Panc1 (cell line): ENCODE measurements around the gene RBM47. TPM values are rescaled to one million over a fixed set of nuclear protein-coding genes. Genes with fewer than 3 reads are reported as not detected.
"Not testable (repeated sequence)": the region's sequence is repeated elsewhere in the genome, so short reads cannot be mapped to it uniquely, and the experiment has no call there.

Source experiments
- ATAC-seq: fragments of 200-7000 bp; cut with Tn5 transposase; 2 replicates; pipeline ENCODE4 v1.9.1; 2020; ENCODE audit warnings: mild to moderate bottlenecking, moderate library complexity
- BruUV-seq: library from RNA; stranded (reverse); fragments of 400-500 nt; replicated peaks from 2 replicates; lab custom pipeline; 2021; lab: Mats Ljungman, UMichigan
- CTCF ChIA-PET: fragments of 300-600 bp; sonication (Branson Sonifier 250); formaldehyde crosslinking; loops from one replicate; lab custom pipeline; 2022; ENCODE audit warnings: antibody characterized with exemption; lab: Charles Lee
- POLR2A ChIA-PET: fragments of 300-600 bp; sonication (Branson Sonifier 250); formaldehyde crosslinking; loops from one replicate; lab custom pipeline; 2022; ENCODE audit warnings: antibody characterized with exemption; lab: Charles Lee
- DNase-seq: peaks from one replicate; pipeline ENCODE4 v3.0.0-alpha.2; 2010; ENCODE audit warnings: low read depth, low spot score
- H3K27ac ChIP-seq: 2 replicates; pipeline ENCODE4 v1.5.1; 2011; ENCODE audit warnings: mild to moderate bottlenecking, low read length, inconsistent platforms
- H3K27me3 ChIP-seq: fragments of 200-500 bp; sonication (Bioruptor generic); 2 replicates; pipeline ENCODE4 v1.6.0; 2014; ENCODE audit warnings: low read length, inconsistent platforms; ENCODE audit not compliant: control insufficient read depth, insufficient read depth
- H3K36me3 ChIP-seq: fragments of 200-500 bp; sonication (Bioruptor generic); 2 replicates; pipeline ENCODE4 v1.5.1; 2014; ENCODE audit warnings: inconsistent platforms, mild to moderate bottlenecking, low read length, moderate library complexity; ENCODE audit not compliant: control insufficient read depth, insufficient read depth
- H3K4me1 ChIP-seq: 2 replicates; pipeline ENCODE4 v1.5.1; 2011; ENCODE audit warnings: inconsistent platforms, mild to moderate bottlenecking, low read length, moderate library complexity; ENCODE audit not compliant: control insufficient read depth, insufficient read depth
- H3K4me3 ChIP-seq, 2 experiments: 2 replicates each; pipeline ENCODE4 v1.5.1; 2011 to 2012; ENCODE audit warnings: low read depth in 2 of 2, low read length in 2 of 2, mild to moderate bottlenecking in 2 of 2, inconsistent platforms in 1 of 2, moderate library complexity in 1 of 2
- H3K9me3 ChIP-seq: fragments of 200-500 bp; sonication (Bioruptor generic); 2 replicates; pipeline ENCODE4 v1.5.1; 2014; ENCODE audit warnings: low read depth, mild to moderate bottlenecking, inconsistent platforms, low read length, moderate library complexity; ENCODE audit not compliant: control insufficient read depth, insufficient read depth
- CTCF ChIP-seq: fragments of 450-650 bp; IDR thresholded peaks from 2 replicates; pipeline ENCODE4 v1.5.1; 2017; ENCODE audit warnings: mild to moderate bottlenecking
- POLR2AphosphoS5 ChIP-seq: IDR thresholded peaks from 2 replicates; pipeline ENCODE4 v1.6.1; 2012; ENCODE audit warnings: mild to moderate bottlenecking, low read depth, low read length, moderate library complexity
- REST ChIP-seq, 2 experiments: IDR thresholded peaks; 2 replicates each; pipeline ENCODE4 v1.6.1; 2011 to 2012; ENCODE audit warnings: low read depth in 2 of 2, control low read depth in 1 of 2, low read length in 1 of 2, mild to moderate bottlenecking in 1 of 2, moderate library complexity in 1 of 2; ENCODE audit not compliant: insufficient read depth in 1 of 2
- SIN3A ChIP-seq: IDR thresholded peaks from 2 replicates; pipeline ENCODE4 v1.6.1; 2012; ENCODE audit warnings: low read depth, mild to moderate bottlenecking, low read length, moderate library complexity, borderline replicate concordance; ENCODE audit not compliant: insufficient read depth
- TCF7L2 ChIP-seq: IDR thresholded peaks from 2 replicates; pipeline ENCODE4 v1.6.1; 2011; ENCODE audit warnings: mild to moderate bottlenecking, low read depth, low read length, inconsistent platforms
- in situ Hi-C: cut with HindIII; loops from 2 replicates; pipeline ENCODE4 v1.10.0; 2016; ENCODE audit warnings: low sequenced_read_pairs, low pct_unique_long_range_greater_than_20kb
- intact Hi-C: fragments of 100-400 bp; cut with micrococcal nuclease; formaldehyde crosslinking; loops from one replicate; pipeline ENCODE4 v1.10.0; 2022; ENCODE audit not compliant: unreplicated experiment
- total RNA-seq: library from RNA; stranded (reverse); gene quantifications from one replicate; pipeline ENCODE4 v1.2.1, GENCODE V29; 2021; ENCODE audit not compliant: unreplicated experiment

Gene RBM47
- total RNA-seq, 1 experiment from 2014 or later: 2.0 TPM

GRCh38 chr4:40448875-40449274 lies 180.8 kb downstream of the RBM47 start:
- ChIA-PET POLR2A (no interaction called here), CTCF (no interaction called here)
- no peak for TF ChIP-seq CTCF
- TF ChIP-seq POLR2AphosphoS5: no peak
- TF ChIP-seq TCF7L2: no peak
- TF ChIP-seq REST (IDR thresholded peaks at IDR 0.05; ENCODE audit: insufficient read depth in 1 of 2, low read depth in 2 of 2, low read length in 1 of 2): no peak
- TF ChIP-seq SIN3A: no peak
- Histone ChIP-seq H3K27me3 (no peaks in the 10 kb centered on the region), H3K36me3 (no peaks in the 10 kb centered on the region), H3K4me1 (peaks cover 2% of the 10 kb centered on the region; the same call in 1 of the 2 replicates), H3K9me3 (no peaks in the 10 kb centered on the region), H3K4me3 (no peak overlapping the region), H3K27ac (no peak overlapping the region)
- intact Hi-C loops: no loop called here
- no peak for ATAC-seq
- BruUV-seq: no TSS peak
- in situ Hi-C loops: no loop called here
- DNase-seq: no peak

GRCh38 chr4:40446839-40447238 lies 182.8 kb downstream of the RBM47 start:
- Histone ChIP-seq H3K4me3 (no peak overlapping the region), H3K27ac (no peak overlapping the region), H3K4me1 (peaks cover 2% of the 10 kb centered on the region; the same call in 1 of the 2 replicates), H3K36me3 (no peaks in the 10 kb centered on the region), H3K9me3 (no peaks in the 10 kb centered on the region), H3K27me3 (no peaks in the 10 kb centered on the region)
- intact Hi-C loops: no loop called here
- CTCF ChIA-PET: interaction anchor here (0.5 kb wide), 1 partner anchor 1687 kb away, joined by 12 read pairs; no protein-coding TSS in a partner anchor
- TF ChIP-seq TCF7L2 (no peak), REST (IDR thresholded peaks at IDR 0.05; ENCODE audit: insufficient read depth in 1 of 2, low read depth in 2 of 2, low read length in 1 of 2) (no peak), POLR2AphosphoS5 (no peak), SIN3A (no peak), CTCF (no peak)
- POLR2A ChIA-PET: no interaction called here
- ATAC-seq: no peak
- no TSS peak for BruUV-seq
- in situ Hi-C loops: no loop called here
- DNase-seq: no peak

- H3K27ac ChIP-seq, H3K4me3 ChIP-seq, in situ Hi-C loops, ATAC-seq, CTCF ChIA-PET, H3K4me1 ChIP-seq, intact Hi-C loops, H3K27me3 ChIP-seq, H3K36me3 ChIP-seq, POLR2A ChIA-PET, H3K9me3 ChIP-seq, BruUV-seq, DNase-seq: not testable (repeated sequence)
Measured at GRCh38 chr4:40446261-40446750, 183.4 kb downstream of the RBM47 start.
